ENCODE measurements around the gene SORCS2.

- TF ChIP-seq CTCF (conservative IDR thresholded peaks at IDR 0.05; ENCODE audit: low read depth, low read length) (no peak), POLR2A (IDR thresholded peaks at IDR 0.05; ENCODE audit: low read depth, low read length) (no peak), CHD1 (IDR thresholded peaks at IDR 0.05; ENCODE audit: low read depth, low read length) (no peak), CEBPB (IDR thresholded peaks at IDR 0.05; ENCODE audit: low read depth, low read length) (no peak), RCOR1 (IDR thresholded peaks at IDR 0.05; ENCODE audit: insufficient replicate concordance, low read length) (no peak)
Observed at GRCh38 chr4:7598939-7599790, 406.8 kb downstream of the SORCS2 start.
